ENCODE results near the gene MEX3D.

DNA sequence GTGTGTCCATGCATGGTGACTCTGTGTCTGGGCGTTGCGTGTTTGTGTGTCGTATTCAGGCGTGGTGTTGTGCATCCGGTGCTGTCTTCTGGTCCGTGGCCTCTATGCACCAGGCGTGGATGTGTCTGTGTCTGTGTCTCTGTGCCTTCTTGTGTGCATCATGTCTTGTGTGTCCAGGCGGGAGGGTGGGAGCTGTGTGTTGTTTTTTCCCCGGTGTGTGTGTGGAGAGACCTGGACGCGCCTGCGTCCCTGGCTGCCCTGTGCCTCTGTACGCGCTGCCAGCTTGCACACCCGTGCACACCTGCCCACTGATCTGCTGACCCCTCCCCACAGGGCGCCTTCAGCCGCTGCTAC is 43.2 kb downstream of the MEX3D start:
- TF ChIP-seq, protein P1, sequence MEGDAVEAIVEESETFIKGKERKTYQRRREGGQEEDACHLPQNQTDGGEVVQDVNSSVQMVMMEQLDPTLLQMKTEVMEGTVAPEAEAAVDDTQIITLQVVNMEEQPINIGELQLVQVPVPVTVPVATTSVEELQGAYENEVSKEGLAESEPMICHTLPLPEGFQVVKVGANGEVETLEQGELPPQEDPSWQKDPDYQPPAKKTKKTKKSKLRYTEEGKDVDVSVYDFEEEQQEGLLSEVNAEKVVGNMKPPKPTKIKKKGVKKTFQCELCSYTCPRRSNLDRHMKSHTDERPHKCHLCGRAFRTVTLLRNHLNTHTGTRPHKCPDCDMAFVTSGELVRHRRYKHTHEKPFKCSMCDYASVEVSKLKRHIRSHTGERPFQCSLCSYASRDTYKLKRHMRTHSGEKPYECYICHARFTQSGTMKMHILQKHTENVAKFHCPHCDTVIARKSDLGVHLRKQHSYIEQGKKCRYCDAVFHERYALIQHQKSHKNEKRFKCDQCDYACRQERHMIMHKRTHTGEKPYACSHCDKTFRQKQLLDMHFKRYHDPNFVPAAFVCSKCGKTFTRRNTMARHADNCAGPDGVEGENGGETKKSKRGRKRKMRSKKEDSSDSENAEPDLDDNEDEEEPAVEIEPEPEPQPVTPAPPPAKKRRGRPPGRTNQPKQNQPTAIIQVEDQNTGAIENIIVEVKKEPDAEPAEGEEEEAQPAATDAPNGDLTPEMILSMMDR (IDR thresholded peaks at IDR 0.05): no peak
- no peak for TF ChIP-seq POLR2A (IDR thresholded peaks at IDR 0.05)
